Vagina (tissue), 2 donors: ENCODE results near the gene FA2H.

Experiments used
- POLR2A ChIP-seq, 2 donors: fragments of 450-650 bp; IDR thresholded peaks; one replicate each; pipeline ENCODE4 v1.6.1; 2017; ENCODE audit warnings: antibody characterized with exemption in 2 of 2, mild to moderate bottlenecking in 2 of 2, moderate library complexity in 2 of 2
- POLR2AphosphoS5 ChIP-seq, 2 donors: sonication (generic); formaldehyde crosslinking; IDR thresholded peaks; one replicate each; pipeline ENCODE4 v1.9.0; 2017; ENCODE audit warnings: antibody characterized with exemption in 2 of 2, mild to moderate bottlenecking in 2 of 2, low read depth in 1 of 2; ENCODE audit not compliant: insufficient read depth in 1 of 2
- TF ChIP-seq, protein P1 (sequence below), 3 experiments: fragments of 450-650 bp in 2 of 3; fragments of 200-600 bp in 1 of 3; sonication (generic) in 1 of 3; IDR thresholded peaks; one replicate each; pipeline ENCODE4 v1.5.1; 2017 to 2019; ENCODE audit warnings: antibody characterized with exemption in 3 of 3, mild to moderate bottlenecking in 2 of 3, moderate library complexity in 2 of 3

DNA sequence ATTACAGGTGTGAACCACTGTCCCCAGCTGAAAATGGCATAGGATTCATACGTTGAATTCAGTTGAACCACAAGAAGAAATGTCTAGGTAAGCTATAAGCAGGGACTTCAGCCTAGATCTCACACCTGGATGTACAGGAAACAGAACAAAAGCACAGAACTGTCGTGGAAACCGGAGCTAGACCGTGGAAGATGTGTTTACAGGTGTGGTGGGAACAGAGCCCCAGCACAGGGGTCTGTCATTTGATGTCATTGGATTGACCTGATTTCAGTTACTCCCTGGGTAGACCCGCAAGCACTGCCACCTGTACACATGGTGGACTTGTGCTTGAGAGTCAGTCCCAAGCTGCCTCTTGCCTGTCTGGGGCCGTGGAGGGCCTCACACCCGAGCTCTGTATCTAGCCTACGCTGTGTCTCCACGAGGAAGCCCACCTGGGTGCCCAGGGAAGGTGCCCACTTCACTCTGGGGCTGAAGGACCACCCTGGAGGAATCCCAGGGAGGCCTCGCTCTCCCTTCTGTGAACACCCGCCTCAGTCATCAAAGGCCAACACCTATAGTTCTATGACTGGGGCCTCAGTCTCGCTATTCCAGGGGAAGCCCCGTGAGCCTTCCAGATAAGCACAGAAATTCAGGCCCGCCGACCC, 41.8 kb downstream of the FA2H start:
- TF ChIP-seq POLR2AphosphoS5 (IDR thresholded peaks at IDR 0.05; ENCODE audit: insufficient read depth in 1 of 2, low read depth in 1 of 2) = no peak
- TF ChIP-seq, protein P1, sequence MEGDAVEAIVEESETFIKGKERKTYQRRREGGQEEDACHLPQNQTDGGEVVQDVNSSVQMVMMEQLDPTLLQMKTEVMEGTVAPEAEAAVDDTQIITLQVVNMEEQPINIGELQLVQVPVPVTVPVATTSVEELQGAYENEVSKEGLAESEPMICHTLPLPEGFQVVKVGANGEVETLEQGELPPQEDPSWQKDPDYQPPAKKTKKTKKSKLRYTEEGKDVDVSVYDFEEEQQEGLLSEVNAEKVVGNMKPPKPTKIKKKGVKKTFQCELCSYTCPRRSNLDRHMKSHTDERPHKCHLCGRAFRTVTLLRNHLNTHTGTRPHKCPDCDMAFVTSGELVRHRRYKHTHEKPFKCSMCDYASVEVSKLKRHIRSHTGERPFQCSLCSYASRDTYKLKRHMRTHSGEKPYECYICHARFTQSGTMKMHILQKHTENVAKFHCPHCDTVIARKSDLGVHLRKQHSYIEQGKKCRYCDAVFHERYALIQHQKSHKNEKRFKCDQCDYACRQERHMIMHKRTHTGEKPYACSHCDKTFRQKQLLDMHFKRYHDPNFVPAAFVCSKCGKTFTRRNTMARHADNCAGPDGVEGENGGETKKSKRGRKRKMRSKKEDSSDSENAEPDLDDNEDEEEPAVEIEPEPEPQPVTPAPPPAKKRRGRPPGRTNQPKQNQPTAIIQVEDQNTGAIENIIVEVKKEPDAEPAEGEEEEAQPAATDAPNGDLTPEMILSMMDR (IDR thresholded peaks at IDR 0.05) = no peak
- TF ChIP-seq POLR2A (IDR thresholded peaks at IDR 0.05) = no peak
